Femur (tissue), 1 donor: ENCODE data around the gene NOS3.
A peak's percentile ranks its signal among the peaks of the same experiment; 100 is the strongest.

Source experiments
- DNase-seq: peaks from one replicate; pipeline ENCODE4 v3.0.0-alpha.2; 2017

NOS3 gene

DNA sequence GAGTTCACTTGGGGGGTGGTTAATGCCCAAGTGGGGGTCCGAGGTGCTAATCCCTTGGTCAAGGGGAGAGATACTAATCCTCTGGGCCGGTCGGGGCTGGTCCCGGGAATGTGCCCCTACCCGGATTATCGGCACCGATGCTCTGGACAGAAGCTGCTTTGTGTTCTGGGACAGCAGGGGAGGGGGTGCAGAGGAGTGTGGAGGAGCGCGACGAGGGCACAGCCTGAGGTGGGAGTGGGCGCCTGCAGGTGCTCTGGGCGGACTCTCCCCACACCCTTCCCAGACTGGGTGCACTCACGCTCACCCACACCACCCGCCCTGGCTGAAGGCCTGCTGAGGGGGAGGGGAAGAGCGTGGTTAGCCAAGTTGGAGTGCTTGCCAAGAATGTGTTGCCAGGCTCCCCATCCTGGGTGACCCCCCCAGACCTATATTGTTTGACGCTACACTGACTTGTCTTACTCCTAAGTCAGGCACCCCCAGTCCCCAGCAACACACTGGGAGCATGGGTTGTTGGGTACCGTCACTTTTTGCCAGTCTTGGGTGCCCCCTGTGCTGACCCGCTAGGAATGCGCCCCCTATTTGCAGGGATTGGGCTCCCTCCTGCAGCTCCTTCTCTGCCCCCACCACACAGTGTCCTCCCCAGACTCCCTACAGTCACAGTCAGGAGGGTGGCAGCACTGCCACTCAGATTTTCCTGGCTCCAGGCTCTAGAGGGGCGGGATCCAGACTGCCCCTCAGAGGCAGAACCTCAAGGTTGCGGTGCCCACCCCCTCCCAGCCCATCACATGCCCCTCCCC is 69.8 kb downstream of the NOS3 start:
- peak; percentile 65 for DNase-seq

DNA sequence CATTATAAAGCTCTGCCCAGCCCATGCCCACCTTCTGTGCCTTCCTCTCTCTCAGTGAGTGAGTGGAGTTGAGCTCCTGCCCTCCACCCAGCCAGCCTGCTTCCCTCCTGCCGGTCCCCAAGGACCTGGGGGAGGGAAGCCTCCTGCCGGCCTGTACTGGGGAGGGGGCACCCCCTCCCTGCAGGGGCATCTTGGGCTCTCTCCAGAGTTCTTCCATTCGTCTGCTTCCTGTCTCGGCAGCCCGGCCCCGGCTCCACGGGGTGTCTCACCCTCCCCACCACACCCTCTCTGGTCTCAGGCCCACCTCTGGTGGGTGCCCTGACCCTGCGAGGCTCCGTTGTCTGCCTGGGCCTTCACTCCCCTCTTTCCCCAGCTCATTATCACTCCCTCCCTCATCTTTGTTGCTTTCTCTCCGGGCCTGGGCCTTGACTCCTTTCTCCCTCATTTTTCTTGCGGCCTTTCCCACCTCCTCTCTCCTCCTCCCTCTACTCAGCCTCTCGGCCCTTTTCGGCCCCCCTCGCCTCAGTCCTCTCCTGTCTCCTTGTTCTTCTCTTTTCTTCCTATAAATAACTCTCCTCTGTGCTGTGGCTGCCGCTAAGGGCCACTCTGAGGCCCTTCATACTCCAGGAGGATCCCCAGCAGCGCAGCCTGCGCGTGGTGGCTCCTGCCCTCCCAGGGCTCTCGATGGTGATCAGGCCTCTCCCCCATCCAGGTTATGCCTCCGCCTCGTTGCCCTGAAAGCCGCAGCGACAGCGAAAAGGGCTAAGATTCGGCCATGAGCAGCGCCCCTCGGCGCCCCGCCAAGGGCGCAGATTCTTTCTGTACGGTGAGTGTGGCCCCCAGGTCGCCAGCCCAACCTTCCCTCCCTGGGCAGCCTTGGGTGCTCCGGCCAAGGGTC is 70.6 kb downstream of the NOS3 start:
- no peak for DNase-seq

DNA sequence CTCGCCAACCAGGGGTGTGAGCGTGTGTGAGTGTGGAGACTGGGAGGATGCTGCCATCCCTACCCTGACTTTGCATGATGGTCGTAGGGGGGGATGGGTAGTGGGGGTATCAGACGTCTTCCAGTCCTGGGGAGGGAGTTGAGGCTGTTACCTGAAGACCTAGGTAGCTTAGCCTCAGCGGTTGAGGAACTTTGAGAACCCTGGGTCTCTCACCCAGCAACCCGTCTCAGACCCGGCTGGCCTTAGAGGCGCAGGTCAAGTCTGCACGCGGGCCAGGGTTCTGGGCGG is 71.2 kb downstream of the NOS3 start:
- no peak for DNase-seq

GRCh38 chr7:151062399-151063211 is 71.8 kb downstream of the NOS3 start:
- no peak for DNase-seq

DNA sequence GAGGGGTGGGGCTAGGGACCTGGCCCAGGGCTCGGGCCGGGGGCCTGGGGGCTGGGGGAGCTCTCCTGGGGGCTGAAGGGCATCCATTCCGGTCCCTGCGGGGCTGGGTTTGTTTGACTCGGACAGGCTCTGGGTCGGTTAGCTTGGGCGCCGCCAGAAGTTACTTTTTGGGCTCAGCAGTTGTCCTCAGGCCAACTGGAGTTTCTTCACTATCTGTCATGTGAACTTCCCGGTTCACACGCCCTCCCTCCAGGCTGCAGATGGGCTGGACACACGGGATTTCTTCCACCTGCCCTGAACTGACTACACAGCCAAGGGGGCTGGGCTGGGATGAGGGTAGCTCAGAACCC is 72.4 kb downstream of the NOS3 start:
- no peak for DNase-seq
